IPS-NIHi11 (cell line): Measurements from ENCODE around the gene ERC1.

Experiments
- DNase-seq: peaks from one replicate; pipeline ENCODE4 v3.0.0; 2012; ENCODE audit warnings: mixed read lengths, low spot score

ERC1 gene

DNA sequence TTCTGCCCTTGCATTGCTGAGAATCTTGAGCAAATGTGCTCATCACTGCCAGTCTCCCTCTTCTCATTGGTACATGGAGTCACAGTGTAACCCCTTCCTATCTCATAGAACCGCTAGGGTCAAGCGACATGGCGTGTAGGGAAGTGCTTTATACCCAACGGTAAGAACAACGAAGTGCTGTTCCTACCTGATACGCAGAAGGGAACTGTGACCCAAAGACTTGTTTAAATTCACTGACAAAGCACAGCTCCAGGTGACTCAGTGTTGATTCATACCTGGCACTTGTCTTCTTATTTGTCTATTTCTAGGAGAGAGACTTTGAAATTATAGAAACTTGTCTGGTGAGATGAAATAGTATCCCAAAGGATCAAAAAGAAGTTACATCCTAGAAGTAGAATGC, 549.7 kb downstream of the ERC1 start:
- DNase-seq = no peak

DNA sequence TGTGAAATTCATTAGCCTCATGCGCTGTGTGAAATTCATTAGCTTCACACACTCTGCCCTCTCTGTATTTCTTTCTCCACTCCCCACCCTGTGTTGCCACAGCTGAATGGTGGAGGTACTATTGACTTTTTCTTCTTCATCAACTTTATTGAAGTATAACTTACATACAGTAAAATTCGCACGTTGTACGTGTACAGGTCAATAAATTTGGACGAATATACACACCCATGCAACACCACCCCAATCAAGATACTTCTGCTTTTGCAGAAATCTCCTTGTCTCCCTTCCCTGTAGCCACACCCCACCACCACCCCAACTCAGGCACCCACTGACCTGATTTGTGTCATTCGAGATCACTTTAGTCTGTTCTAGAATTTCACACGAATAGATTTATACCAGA, 551.6 kb downstream of the ERC1 start:
- no peak for DNase-seq

DNA sequence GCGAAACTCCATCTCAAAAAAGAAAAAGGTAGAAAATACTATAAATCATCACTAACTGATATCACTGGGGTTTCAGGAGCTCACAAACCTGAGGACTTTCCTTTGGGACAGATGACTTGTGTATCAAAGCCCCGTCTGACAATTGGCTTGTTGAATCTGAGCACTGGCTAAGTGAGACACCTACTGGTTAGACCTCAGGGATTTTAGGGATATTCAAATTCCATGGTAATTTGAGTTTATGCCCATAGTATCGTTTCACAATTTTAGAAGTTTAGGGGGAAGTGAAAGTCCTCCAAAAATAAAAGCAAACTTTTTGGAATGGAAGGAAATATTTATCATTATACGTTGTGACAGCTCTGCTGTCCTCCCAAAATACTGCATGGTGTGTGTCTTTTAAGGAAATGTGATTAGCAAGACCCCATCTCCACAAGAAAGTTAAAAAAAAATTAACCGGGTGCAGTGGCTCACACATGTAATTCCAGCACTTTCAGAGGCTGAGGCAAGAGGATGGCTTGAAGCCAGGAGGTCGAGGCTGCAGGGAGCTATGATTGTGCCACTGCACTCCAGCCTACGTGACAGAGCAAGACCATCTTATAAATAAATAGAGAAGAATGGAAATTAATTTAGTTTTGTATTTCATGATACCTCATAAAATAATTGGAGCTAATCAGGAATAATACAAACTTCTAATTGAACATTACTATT, 554.1 kb downstream of the ERC1 start:
- DNase-seq = no peak
